PFSK-1 (cell line): ENCODE results near the gene SMIM35.

Source experiments
- FOXP2 ChIP-seq: optimal IDR thresholded peaks from 2 replicates; pipeline ENCODE3; 2011; ENCODE audit warnings: borderline replicate concordance, control low read depth, inconsistent platforms; ENCODE audit not compliant: insufficient read depth; ENCODE audit errors: extremely low read length, extremely low read depth
- POLR2AphosphoS5 ChIP-seq: IDR thresholded peaks from 2 replicates; pipeline ENCODE4 v1.6.1; 2012; ENCODE audit warnings: low read depth, mild to moderate bottlenecking, control low read depth, low read length, moderate library complexity
- SIN3A ChIP-seq: IDR thresholded peaks from 2 replicates; pipeline ENCODE4 v1.6.1; 2012; ENCODE audit warnings: mild to moderate bottlenecking, low read length, moderate library complexity, borderline replicate concordance; ENCODE audit not compliant: insufficient read depth
- TAF1 ChIP-seq: IDR thresholded peaks from 2 replicates; pipeline ENCODE4 v1.6.1; 2012; ENCODE audit warnings: low read length, control low read depth, borderline replicate concordance; ENCODE audit not compliant: insufficient read depth
- TF ChIP-seq, protein P1 (sequence below), 2 experiments: IDR thresholded peaks; 2 replicates each; pipeline versions ENCODE4 v1.6.1 to v1.8.0; 2011 to 2012; ENCODE audit warnings: low read depth in 2 of 2, low read length in 2 of 2, control low read depth in 1 of 2, inconsistent platforms in 1 of 2, mild to moderate bottlenecking in 1 of 2, moderate library complexity in 1 of 2; ENCODE audit not compliant: insufficient read depth in 1 of 2

SMIM35 gene

DNA sequence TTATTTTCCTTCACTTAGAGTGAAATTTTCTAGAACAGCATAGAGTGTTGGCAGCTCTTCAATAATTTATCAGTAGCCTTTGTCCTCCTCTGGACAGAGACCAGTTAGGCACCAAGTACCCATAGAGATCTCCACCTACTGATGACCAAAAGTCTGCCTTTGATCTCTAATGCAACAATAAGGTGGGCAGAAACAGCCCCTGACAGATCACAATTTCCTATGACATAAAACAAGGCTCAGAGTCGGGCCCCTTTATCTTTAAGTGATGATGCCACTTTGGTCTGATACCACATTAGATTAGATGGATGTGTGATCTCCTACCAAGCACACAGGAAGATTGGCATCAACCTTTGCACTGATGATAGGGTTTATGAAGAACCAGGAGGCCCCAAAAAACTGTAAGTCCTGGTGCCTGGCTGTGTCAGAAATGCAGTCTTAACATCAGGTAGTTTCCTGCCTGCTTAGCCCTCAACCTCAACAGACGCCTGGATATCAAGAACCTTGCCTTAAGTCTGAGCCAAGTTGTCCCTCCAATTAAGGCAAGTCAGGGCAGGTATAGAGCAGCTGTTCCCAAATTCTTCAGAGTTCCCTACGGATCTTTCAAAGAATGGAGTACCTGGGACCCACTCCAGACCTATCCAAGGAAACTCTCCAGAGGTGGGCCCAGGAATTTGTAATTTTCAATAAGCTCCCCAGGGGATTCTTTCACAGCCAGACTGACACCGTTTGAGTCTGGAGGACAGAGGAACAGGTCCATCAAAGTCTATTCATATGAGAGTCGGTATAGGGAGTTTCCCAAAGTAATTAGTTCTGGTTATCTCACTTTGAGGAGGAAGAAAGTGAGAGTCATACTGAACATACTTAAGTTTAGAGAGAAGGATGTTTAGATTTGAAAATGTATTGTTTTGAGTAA is 40.5 kb downstream of the SMIM35 start:
- TF ChIP-seq SIN3A (no peak), FOXP2 (no peak), TAF1 (no peak), POLR2AphosphoS5 (no peak)
- TF ChIP-seq, protein P1, sequence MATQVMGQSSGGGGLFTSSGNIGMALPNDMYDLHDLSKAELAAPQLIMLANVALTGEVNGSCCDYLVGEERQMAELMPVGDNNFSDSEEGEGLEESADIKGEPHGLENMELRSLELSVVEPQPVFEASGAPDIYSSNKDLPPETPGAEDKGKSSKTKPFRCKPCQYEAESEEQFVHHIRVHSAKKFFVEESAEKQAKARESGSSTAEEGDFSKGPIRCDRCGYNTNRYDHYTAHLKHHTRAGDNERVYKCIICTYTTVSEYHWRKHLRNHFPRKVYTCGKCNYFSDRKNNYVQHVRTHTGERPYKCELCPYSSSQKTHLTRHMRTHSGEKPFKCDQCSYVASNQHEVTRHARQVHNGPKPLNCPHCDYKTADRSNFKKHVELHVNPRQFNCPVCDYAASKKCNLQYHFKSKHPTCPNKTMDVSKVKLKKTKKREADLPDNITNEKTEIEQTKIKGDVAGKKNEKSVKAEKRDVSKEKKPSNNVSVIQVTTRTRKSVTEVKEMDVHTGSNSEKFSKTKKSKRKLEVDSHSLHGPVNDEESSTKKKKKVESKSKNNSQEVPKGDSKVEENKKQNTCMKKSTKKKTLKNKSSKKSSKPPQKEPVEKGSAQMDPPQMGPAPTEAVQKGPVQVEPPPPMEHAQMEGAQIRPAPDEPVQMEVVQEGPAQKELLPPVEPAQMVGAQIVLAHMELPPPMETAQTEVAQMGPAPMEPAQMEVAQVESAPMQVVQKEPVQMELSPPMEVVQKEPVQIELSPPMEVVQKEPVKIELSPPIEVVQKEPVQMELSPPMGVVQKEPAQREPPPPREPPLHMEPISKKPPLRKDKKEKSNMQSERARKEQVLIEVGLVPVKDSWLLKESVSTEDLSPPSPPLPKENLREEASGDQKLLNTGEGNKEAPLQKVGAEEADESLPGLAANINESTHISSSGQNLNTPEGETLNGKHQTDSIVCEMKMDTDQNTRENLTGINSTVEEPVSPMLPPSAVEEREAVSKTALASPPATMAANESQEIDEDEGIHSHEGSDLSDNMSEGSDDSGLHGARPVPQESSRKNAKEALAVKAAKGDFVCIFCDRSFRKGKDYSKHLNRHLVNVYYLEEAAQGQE (IDR thresholded peaks at IDR 0.05; ENCODE audit: insufficient read depth in 1 of 2, low read depth in 2 of 2, low read length in 2 of 2): no peak

DNA sequence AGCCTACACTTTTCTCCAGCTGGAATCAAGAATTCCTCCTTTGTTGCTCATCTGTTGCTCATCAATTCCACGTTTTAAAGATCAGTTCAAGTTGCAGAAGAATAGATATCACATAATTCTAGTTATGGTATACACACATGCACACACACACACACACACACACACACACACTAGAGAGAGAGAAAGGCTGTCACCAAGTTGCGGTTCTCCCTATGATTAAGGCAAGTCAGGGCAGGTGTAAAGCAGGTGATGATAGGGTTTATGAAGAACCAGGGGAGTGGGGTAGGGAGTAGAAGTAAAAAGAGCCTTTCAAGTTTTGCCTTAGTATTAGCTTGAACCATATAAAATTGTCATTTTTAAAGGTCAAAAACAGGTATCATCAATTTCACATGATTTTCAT is 41.6 kb downstream of the SMIM35 start:
- TF ChIP-seq, protein P1 (IDR thresholded peaks at IDR 0.05; ENCODE audit: insufficient read depth in 1 of 2, low read depth in 2 of 2, low read length in 2 of 2): no peak
- TF ChIP-seq POLR2AphosphoS5: no peak
- TF ChIP-seq TAF1: no peak
- no peak for TF ChIP-seq SIN3A
- TF ChIP-seq FOXP2: no peak

- no peak for TF ChIP-seq TAF1
- TF ChIP-seq, protein P1 (IDR thresholded peaks at IDR 0.05; ENCODE audit: insufficient read depth in 1 of 2, low read depth in 2 of 2, low read length in 2 of 2): no peak
- no peak for TF ChIP-seq FOXP2
- TF ChIP-seq POLR2AphosphoS5: no peak
Measured at GRCh38 chr11:118042796-118043195, 44.0 kb downstream of the SMIM35 start.

DNA sequence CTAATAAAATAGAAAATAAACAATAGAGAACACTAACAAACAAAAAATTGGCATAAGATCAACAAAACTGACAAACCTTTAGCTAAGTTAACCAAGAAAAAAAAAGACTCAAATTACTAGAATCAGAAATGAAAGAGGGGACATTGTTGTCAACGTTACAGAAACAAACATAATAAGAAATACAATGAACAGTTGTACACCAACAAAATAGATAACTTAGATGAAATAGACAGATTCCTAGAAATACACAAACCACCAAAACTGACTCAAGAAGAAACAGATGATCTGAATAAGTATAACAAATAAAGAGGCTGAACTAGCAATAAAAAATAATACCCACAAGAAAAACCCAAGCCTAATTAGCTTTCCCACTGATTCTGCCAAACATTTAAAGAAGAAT is 44.6 kb downstream of the SMIM35 start:
- TF ChIP-seq, protein P1 (IDR thresholded peaks at IDR 0.05; ENCODE audit: insufficient read depth in 1 of 2, low read depth in 2 of 2, low read length in 2 of 2): no peak
- no peak for TF ChIP-seq FOXP2
- TF ChIP-seq SIN3A: no peak
- no peak for TF ChIP-seq POLR2AphosphoS5
- no peak for TF ChIP-seq TAF1
